Hepatocyte (in vitro differentiated cells): ENCODE measurements around the gene SYT3. TPM values are rescaled to one million over a fixed set of nuclear protein-coding genes. Genes with fewer than 3 reads are reported as not detected.
A peak's percentile ranks its signal among the peaks of the same experiment; 100 is the strongest.

ENCODE experiments used
- DNase-seq: peaks from one replicate; pipeline ENCODE4 v3.0.0-alpha.2; 2016; ENCODE audit warnings: low spot score
- H2AFZ ChIP-seq: fragments of 200-600 bp; sonication (generic); 2 replicates; pipeline ENCODE4 v1.6.0; 2016; ENCODE audit warnings: antibody characterized with exemption, mild to moderate bottlenecking
- H3K27ac ChIP-seq: fragments of 200-600 bp; sonication (generic); 2 replicates; pipeline ENCODE4 v1.5.1; 2016; ENCODE audit warnings: mild to moderate bottlenecking
- H3K27me3 ChIP-seq: fragments of 200-600 bp; sonication (generic); 2 replicates; pipeline ENCODE4 v1.6.1; 2016
- H3K36me3 ChIP-seq: fragments of 200-600 bp; sonication (generic); replicated peaks from 2 replicates; pipeline ENCODE4 v1.5.1; 2016; ENCODE audit warnings: low read depth; ENCODE audit not compliant: insufficient read depth
- H3K4me1 ChIP-seq: fragments of 200-600 bp; sonication (generic); 2 replicates; pipeline ENCODE4 v1.5.1; 2016; ENCODE audit warnings: mild to moderate bottlenecking, moderate library complexity; ENCODE audit not compliant: insufficient read depth
- H3K4me2 ChIP-seq: fragments of 200-600 bp; sonication (generic); 2 replicates; pipeline ENCODE4 v1.6.0; 2016
- H3K4me3 ChIP-seq: fragments of 200-600 bp; sonication (generic); 2 replicates; pipeline ENCODE4 v1.5.1; 2016; ENCODE audit warnings: mild to moderate bottlenecking
- H3K79me2 ChIP-seq: fragments of 200-600 bp; sonication (generic); 2 replicates; pipeline ENCODE4 v1.6.0; 2017; ENCODE audit warnings: mild to moderate bottlenecking
- H3K9me2 ChIP-seq: fragments of 200-600 bp; sonication (generic); replicated peaks from 2 replicates; pipeline ENCODE4 v1.6.0; 2017; ENCODE audit warnings: mild to moderate bottlenecking; ENCODE audit not compliant: insufficient read depth
- H3K9me3 ChIP-seq: fragments of 200-600 bp; sonication (generic); 2 replicates; pipeline ENCODE4 v1.5.1; 2016; ENCODE audit warnings: low read depth, mild to moderate bottlenecking
- H4K20me1 ChIP-seq: fragments of 200-600 bp; sonication (generic); 2 replicates; pipeline ENCODE4 v1.6.0; 2016; ENCODE audit warnings: mild to moderate bottlenecking; ENCODE audit not compliant: insufficient read depth, poor library complexity, severe bottlenecking
- CTCF ChIP-seq: fragments of 200-600 bp; sonication (generic); IDR thresholded peaks from 2 replicates; pipeline ENCODE4 v1.5.1; 2016; ENCODE audit warnings: antibody characterized with exemption, mild to moderate bottlenecking; ENCODE audit not compliant: poor library complexity
- EZH2 ChIP-seq: fragments of 200-600 bp; sonication (generic); IDR thresholded peaks from 2 replicates; pipeline ENCODE4 v1.6.1; 2016; ENCODE audit warnings: antibody characterized with exemption, mild to moderate bottlenecking, borderline replicate concordance
- EZH2phosphoT487 ChIP-seq: fragments of 200-600 bp; sonication (generic); IDR thresholded peaks from one replicate; pipeline ENCODE4 v1.6.1; 2018; ENCODE audit warnings: antibody characterized with exemption, mild to moderate bottlenecking, low read depth, moderate library complexity; ENCODE audit not compliant: unreplicated experiment, severe bottlenecking
- WGBS: methylation state at CpG from one replicate; pipeline ENCODE4 v1.1.6; 2016; ENCODE audit warnings: low lambda C conversion rate; ENCODE audit errors: missing lambda C conversion rate; 5-methylcytosine and 5-hydroxymethylcytosine counted together
- polyA plus RNA-seq: library from polyadenylated mRNA; unstranded; fragments of >200 nt; fragmentation: Nextera tagmentation; extraction: Ambion mirVana; gene quantifications from 2 replicates; pipeline ENCODE4 v1.2.1, GENCODE V29; 2016
- total RNA-seq: library from RNA; depleted of rRNA; stranded (reverse); fragments of >200 nt; gene quantifications from 2 replicates; pipeline ENCODE4 v1.2.3, GENCODE V29; 2014

SYT3 gene
- 0.48 and 1.5 TPM in 2 replicates for total RNA-seq
- polyA plus RNA-seq, result 2.2 and 4.3 TPM in 2 replicates

- peak; percentile 72 for DNase-seq
- no peak for TF ChIP-seq EZH2phosphoT487
- TF ChIP-seq CTCF, result no peak
- TF ChIP-seq EZH2, result no peak
- Histone ChIP-seq H3K79me2 (no peaks in the 10 kb centered on the region), H3K4me3 (peak within 1 kb of the TSS; percentile 52), H3K4me1 (no peaks in the 10 kb centered on the region), H3K4me2 (peak within 1 kb of the TSS; percentile 99), H4K20me1 (no peaks in the 10 kb centered on the region), H2AFZ (peak within 1 kb of the TSS; percentile 60), H3K36me3 (no peaks in the 10 kb centered on the region), H3K9me3 (no peaks in the 10 kb centered on the region), H3K27ac (no peak within 1 kb of the TSS), H3K9me2 (no peaks in the 10 kb centered on the region), H3K27me3 (peaks cover 32% of the 10 kb centered on the region)
- WGBS, result 16% methylated on average over 25 of the region's 76 CpGs
Measured at GRCh38 chr19:50639121-50640112, at the start of gene SYT3. Gene SYT3 (minus strand): TSS chr19:50639881. CDS start chr19:50637411, 2,470 bp downstream.

- no peaks in the 10 kb centered on the region for H3K36me3 ChIP-seq
- H3K4me1 ChIP-seq, result no peaks in the 10 kb centered on the region
- 80% methylated on average over 8 of the region's 19 CpGs for WGBS
- TF ChIP-seq CTCF (no peak), EZH2phosphoT487 (no peak), EZH2 (no peak)
- DNase-seq, result no peak
- H3K27me3 ChIP-seq, result peaks cover 84% of the 10 kb centered on the region
- no peaks in the 10 kb centered on the region for H3K79me2 ChIP-seq
- no peak overlapping the region for H3K4me3 ChIP-seq
- H4K20me1 ChIP-seq, result no peaks in the 10 kb centered on the region
- H3K9me2 ChIP-seq, result no peaks in the 10 kb centered on the region
- H3K4me2 ChIP-seq, result no peak overlapping the region
- no peak overlapping the region for H2AFZ ChIP-seq
- no peaks in the 10 kb centered on the region for H3K9me3 ChIP-seq
- no peak overlapping the region for H3K27ac ChIP-seq
Measured at GRCh38 chr19:50688766-50689165, 49.1 kb upstream of the SYT3 start.

GRCh38 chr19:50686310-50687032 lies 46.8 kb upstream of the SYT3 start:
- Histone ChIP-seq H3K4me1 (no peaks in the 10 kb centered on the region), H3K4me2 (no peak overlapping the region), H3K4me3 (no peak overlapping the region), H3K79me2 (no peaks in the 10 kb centered on the region), H3K27ac (no peak overlapping the region), H3K9me2 (no peaks in the 10 kb centered on the region), H4K20me1 (no peaks in the 10 kb centered on the region), H3K9me3 (no peaks in the 10 kb centered on the region), H2AFZ (no peak overlapping the region), H3K36me3 (no peaks in the 10 kb centered on the region), H3K27me3 (peaks cover 70% of the 10 kb centered on the region)
- TF ChIP-seq EZH2phosphoT487 (no peak), CTCF (no peak), EZH2 (peak; percentile 43)
- 28% methylated on average over 28 of the region's 50 CpGs for WGBS
- DNase-seq, result no peak
